Endothelial cell (in vitro differentiated cells): Measurements from ENCODE around the gene TBC1D19. TPM values are rescaled to one million over a fixed set of nuclear protein-coding genes. Genes with fewer than 3 reads are reported as not detected.

Source experiments
- DNase-seq: peaks from one replicate; pipeline ENCODE4 v3.0.0; 2021; ENCODE audit warnings: low spot score
- H3K27ac Mint-ChIP-seq: one replicate; pipeline ENCODE4 v1.8.0; 2021; ENCODE audit warnings: mixed read lengths, inconsistent platforms; ENCODE audit not compliant: unreplicated experiment
- H3K27me3 Mint-ChIP-seq: one replicate; pipeline ENCODE4 v1.8.0; 2021; ENCODE audit warnings: mild to moderate bottlenecking, moderate library complexity, mixed read lengths, inconsistent platforms; ENCODE audit not compliant: unreplicated experiment
- H3K36me3 Mint-ChIP-seq: one replicate; pipeline ENCODE4 v1.8.0; 2021; ENCODE audit warnings: mild to moderate bottlenecking, low read depth, mixed read lengths, inconsistent platforms; ENCODE audit not compliant: unreplicated experiment
- H3K4me1 Mint-ChIP-seq: one replicate; pipeline ENCODE4 v1.8.0; 2021; ENCODE audit warnings: mild to moderate bottlenecking, mixed read lengths, inconsistent platforms; ENCODE audit not compliant: unreplicated experiment
- H3K4me3 Mint-ChIP-seq: one replicate; pipeline ENCODE4 v1.8.0; 2021; ENCODE audit warnings: mild to moderate bottlenecking, mixed read lengths, inconsistent platforms; ENCODE audit not compliant: unreplicated experiment
- H3K9me3 Mint-ChIP-seq: one replicate; pipeline ENCODE4 v1.8.0; 2021; ENCODE audit warnings: mixed read lengths, inconsistent platforms; ENCODE audit not compliant: unreplicated experiment
- total RNA-seq: library from RNA; stranded (reverse); fragmentation: NEBNext Ultra II Directional; extraction: Animal tissue kit (Norgen Biotek cat#: 25700); gene quantifications from one replicate; pipeline ENCODE4 v1.2.1, GENCODE V29; 2021; ENCODE audit not compliant: unreplicated experiment
- TF ChIP-seq, protein P1 (sequence below): fragments of 200-600 bp; sonication (generic); IDR thresholded peaks from one replicate; pipeline ENCODE4 v1.5.0; 2021; ENCODE audit warnings: antibody characterized with exemption; ENCODE audit not compliant: unreplicated experiment

The TBC1D19 gene
- total RNA-seq, 1 donor from 2014 or later = 5.2 TPM

DNA sequence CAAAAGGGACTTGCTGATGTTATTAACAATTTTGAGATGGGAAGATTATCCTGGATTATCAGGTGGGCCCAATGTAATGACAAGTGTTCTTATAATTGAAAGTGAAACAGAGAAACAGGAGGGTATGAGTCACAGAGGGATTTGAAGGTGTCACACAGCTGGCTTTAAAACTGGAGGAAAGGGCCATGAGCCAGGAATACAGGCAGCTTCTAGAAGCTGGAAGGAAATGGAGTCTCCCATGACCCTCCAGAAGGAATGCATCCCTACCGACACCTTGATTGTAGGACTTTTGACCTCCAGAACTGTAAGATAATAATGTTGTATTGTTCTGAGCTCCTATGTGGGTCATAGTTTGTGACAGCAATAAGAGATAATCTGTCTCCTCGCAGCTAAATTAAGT lies 178.8 kb downstream of the TBC1D19 start:
- Mint-ChIP-seq H3K4me1 (no peaks in the 10 kb centered on the region), H3K27me3 (no peaks in the 10 kb centered on the region), H3K27ac (no peak overlapping the region), H3K36me3 (no peaks in the 10 kb centered on the region), H3K4me3 (no peak overlapping the region), H3K9me3 (no peaks in the 10 kb centered on the region)
- no peak for DNase-seq
- TF ChIP-seq, protein P1, sequence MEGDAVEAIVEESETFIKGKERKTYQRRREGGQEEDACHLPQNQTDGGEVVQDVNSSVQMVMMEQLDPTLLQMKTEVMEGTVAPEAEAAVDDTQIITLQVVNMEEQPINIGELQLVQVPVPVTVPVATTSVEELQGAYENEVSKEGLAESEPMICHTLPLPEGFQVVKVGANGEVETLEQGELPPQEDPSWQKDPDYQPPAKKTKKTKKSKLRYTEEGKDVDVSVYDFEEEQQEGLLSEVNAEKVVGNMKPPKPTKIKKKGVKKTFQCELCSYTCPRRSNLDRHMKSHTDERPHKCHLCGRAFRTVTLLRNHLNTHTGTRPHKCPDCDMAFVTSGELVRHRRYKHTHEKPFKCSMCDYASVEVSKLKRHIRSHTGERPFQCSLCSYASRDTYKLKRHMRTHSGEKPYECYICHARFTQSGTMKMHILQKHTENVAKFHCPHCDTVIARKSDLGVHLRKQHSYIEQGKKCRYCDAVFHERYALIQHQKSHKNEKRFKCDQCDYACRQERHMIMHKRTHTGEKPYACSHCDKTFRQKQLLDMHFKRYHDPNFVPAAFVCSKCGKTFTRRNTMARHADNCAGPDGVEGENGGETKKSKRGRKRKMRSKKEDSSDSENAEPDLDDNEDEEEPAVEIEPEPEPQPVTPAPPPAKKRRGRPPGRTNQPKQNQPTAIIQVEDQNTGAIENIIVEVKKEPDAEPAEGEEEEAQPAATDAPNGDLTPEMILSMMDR = no peak

DNA sequence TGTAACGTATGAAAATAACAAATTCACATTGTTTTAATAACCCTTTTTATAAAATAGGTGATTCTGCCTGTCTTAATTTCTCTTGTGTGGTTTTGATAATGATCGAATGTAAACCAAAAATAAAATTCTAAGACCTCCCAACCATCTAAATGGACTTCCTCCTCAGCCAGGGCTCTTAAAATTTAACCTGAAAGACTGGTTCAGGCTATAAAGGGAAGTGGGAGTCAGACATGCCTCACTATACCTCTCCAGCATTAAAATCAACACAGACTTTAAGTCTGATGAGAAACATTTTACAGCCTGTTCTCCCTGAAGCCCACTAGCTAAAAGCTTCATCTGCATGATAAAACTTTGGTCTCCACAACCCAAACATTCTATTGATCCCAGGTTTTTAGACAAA lies 179.2 kb downstream of the TBC1D19 start:
- DNase-seq = no peak
- Mint-ChIP-seq H3K36me3 (no peaks in the 10 kb centered on the region), H3K4me1 (no peaks in the 10 kb centered on the region), H3K27ac (no peak overlapping the region), H3K4me3 (no peak overlapping the region), H3K27me3 (no peaks in the 10 kb centered on the region), H3K9me3 (no peaks in the 10 kb centered on the region)
- TF ChIP-seq, protein P1 = no peak

DNA sequence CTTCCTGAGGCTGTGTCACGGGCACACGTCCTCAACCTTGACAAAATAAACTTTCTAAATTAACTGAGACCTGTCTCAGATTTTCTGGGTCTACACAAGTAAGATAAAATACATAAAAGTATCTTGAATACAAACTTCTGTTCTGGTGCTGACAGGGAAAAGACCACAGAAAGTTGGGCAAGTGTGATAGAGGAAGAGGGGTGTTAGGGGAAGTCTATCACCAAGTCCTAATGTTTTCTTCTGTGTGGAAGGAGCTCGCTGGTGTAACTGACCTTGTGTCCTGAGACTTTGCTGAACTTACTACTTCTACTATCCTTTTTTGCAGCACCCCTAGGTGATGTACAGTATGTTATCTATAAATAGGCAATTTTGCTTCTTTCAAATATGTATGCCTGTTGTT lies 179.8 kb downstream of the TBC1D19 start:
- Mint-ChIP-seq H3K4me1 (no peaks in the 10 kb centered on the region), H3K4me3 (no peak overlapping the region), H3K27ac (no peak overlapping the region), H3K36me3 (no peaks in the 10 kb centered on the region), H3K27me3 (no peaks in the 10 kb centered on the region), H3K9me3 (no peaks in the 10 kb centered on the region)
- TF ChIP-seq, protein P1 = no peak
- DNase-seq = no peak

DNA sequence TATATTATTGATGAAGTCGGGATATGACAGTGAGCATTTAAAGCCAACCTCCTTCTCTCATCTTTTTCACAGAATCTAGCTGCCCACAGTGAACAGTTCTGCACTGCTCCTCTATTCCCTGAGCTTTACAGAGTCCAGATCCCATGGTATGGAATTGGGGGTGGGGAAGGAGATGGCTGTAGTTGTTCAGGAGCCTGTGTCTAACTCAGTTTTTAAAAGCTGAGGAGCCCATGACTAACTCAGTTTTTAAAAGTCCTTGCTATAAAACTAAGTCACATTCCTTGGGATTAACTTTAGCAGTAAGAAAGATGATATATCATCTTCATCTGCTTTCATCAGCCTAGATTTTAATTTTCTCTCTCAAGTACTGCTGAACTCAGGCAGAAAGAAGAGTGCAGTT lies 180.3 kb downstream of the TBC1D19 start:
- Mint-ChIP-seq H3K4me1 (no peaks in the 10 kb centered on the region), H3K36me3 (no peaks in the 10 kb centered on the region), H3K9me3 (no peaks in the 10 kb centered on the region), H3K27ac (no peak overlapping the region), H3K27me3 (no peaks in the 10 kb centered on the region), H3K4me3 (no peak overlapping the region)
- DNase-seq = no peak
- TF ChIP-seq, protein P1 = no peak

DNA sequence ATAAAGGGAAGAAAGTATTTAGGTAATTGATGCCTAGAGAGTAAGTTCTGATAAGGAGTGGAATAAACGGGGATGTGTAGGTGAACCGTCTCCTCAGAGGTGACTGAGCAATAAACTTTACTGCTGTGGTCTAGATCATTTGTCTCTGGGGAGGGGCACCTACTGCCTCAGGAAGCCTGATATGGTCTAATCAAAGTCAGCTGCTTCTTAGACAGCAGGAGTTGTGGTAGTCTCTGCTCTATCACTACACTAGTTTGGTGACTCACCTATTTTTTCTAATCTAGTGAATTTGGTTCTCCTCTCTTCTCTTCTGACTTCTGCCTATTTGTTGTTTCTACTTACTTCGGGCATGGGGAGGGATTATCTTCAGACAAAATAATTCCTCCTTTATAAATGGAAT lies 181.6 kb downstream of the TBC1D19 start:
- no peak overlapping the region for H3K4me3 Mint-ChIP-seq
- no peaks in the 10 kb centered on the region for H3K4me1 Mint-ChIP-seq
- no peaks in the 10 kb centered on the region for H3K36me3 Mint-ChIP-seq
- TF ChIP-seq, protein P1 = no peak
- H3K9me3 Mint-ChIP-seq = no peaks in the 10 kb centered on the region
- H3K27ac Mint-ChIP-seq = no peak overlapping the region
- DNase-seq = no peak
- H3K27me3 Mint-ChIP-seq = no peaks in the 10 kb centered on the region
